Activated CD4-positive, alpha-beta T cell treated with anti-CD3 and anti-CD28 coated beads, Interleukin-2, amount 50 U/mL, for 1 hour (primary cell): ENCODE measurements around the gene COPG2.
A peak's percentile ranks its signal among the peaks of the same experiment; 100 is the strongest.
"Not testable (repeated sequence)": the region's sequence is repeated elsewhere in the genome, so short reads cannot be mapped to it uniquely, and the experiment has no call there.

Experiments used
- DNase-seq: peaks from one replicate; pipeline ENCODE4 v3.0.0-alpha.2; 2020

The COPG2 gene

GRCh38 chr7:130668258-130669084 is at the start of gene COPG2:
Gene COPG2 (minus strand): TSS chr7:130668748. CDS start chr7:130668668, 80 bp downstream.
- DNase-seq, result peak; percentile 58

GRCh38 chr7:130712416-130712815 is 43.9 kb upstream of the COPG2 start:
- DNase-seq, result no peak

DNA sequence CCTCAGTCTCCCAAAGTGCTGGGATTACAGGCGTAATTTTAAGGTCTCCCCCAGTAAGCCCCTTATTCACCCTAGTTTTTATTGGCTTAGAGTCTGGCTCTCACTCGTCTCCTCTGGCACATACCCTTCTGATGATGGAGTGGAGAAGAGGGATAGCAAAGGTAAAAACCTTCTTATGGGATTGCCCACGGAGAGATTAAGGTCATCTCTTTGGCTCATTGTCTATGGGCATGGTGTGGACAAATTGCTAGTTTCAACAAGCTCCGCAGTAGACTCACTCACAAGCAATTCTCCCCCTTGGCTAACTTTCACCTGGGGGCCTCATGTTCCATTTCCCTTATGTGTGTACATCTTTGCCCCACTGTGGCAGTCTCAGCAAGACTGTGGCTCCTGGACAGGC is 40.2 kb upstream of the COPG2 start:
- no peak for DNase-seq

DNA sequence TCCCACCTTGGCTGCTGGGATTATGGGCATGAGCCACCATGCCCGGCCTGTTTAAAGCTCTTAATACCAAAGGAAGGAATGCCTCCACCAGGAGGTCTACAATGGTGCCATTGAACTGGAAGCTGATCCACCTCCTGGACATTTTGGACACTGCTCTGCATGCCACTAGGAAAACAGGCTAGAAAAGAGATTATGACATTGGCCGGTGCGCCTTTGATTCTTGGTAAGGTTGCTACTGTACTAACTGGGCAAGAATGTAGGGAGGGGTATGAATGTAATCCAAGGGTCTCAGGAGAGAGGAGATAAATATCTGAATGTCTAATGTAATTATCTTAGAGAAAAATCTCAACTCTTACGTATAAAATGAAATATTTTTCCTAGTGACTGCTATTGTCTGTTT is 39.5 kb upstream of the COPG2 start:
- DNase-seq, result no peak

- DNase-seq, result no peak
Observed at GRCh38 chr7:130703851-130704250, 35.3 kb upstream of the COPG2 start.

DNA sequence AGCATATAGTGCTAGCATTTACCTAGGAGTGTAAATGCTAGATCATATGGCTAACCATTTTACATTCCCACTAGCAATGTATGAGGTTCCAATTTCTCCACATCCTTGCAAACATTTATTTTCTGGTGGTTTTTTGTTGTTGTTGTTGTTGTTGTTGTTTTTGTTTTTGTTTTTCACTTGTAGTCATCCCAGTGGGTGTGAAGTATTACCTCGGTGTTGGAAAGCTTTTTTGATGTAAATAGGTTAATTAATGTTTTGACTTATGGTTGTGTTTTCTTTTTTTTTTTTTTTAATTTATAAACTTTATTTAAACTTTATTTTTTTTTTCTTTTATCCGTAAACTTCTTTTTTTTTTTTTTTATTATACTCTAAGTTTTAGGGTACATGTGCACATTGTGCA is 33.1 kb upstream of the COPG2 start:
- DNase-seq, result no peak

- DNase-seq, result no peak
Observed at GRCh38 chr7:130700760-130701159, 32.2 kb upstream of the COPG2 start.

- DNase-seq, result no peak
Observed at GRCh38 chr7:130699686-130700085, 31.1 kb upstream of the COPG2 start.

DNA sequence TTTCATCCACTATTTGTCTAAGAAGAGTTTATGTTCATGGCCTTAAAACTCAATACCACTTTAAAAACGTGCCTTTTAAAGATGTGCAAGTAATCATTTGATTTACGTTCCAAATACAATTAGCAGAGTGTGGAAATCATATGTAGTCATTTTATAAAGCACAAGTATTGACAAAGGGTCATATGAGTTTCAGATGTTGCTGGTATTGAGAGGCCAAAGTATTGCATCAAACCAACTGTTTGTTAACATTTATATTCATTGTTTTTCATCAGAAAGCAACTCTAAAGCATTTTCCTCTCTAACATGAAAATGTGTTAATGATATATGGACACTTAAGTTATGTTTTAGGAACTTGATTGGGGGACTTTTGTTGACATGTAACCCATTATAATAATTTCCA is 29.3 kb upstream of the COPG2 start:
- no peak for DNase-seq

GRCh38 chr7:130695840-130696239 is 27.3 kb upstream of the COPG2 start:
- no peak for DNase-seq

DNA sequence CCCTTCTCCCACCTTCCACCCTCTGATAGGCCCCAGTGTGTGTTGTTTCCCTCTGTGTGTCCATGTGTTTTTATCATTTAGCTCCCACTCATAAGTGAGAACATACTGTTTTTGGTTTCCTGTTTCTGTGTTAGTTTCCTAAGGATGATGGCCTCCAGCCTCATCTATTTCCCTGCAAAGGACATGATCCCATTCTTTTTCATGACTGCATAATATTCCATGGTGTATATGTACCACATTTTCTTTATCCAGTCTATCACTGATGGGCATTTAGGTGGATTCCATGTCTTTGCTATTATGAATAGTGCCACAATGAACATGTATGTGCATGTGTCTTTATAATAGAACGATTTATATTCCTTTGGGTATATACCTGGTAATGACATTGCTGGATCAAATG is 23.8 kb upstream of the COPG2 start:
- not testable (repeated sequence) for DNase-seq

DNA sequence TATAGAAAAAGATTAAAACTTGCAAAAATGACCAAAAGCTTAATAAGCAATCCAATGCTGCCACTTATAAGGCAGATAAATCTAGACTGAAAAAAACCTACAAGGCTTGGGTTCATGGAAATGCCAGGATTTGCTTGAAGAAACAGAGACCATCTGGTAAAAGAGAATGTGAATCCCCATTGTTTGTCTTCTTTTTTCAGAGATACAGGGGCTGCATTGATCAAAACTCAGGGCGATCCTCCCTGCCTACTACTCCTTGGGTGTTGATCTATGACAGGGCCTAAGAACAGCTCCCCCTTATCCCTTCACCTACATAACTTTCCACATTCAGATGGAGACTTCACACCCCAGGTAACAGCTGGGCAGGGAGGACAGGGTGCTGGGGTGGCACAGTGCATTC is 21.1 kb upstream of the COPG2 start:
- DNase-seq, result no peak

DNA sequence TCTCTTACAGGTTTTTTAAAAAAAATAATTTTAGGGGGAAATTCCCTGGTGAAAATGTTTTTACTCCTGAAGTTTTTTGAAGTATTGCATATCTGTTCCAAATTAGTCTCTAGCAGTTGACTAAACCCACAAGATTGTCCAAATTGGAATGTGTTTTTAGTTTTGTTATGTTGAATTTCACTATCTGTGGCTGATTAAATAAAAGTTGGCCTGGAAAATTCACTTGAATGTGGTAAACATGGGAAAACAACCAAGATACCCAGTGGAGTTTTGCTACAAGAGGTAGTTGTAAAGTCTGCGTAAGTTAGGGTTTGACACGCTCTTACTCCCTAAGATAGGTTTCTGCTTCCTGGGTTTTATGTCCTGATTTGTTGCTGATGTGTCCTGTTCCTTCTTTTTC is 14.5 kb upstream of the COPG2 start:
- no peak for DNase-seq

DNA sequence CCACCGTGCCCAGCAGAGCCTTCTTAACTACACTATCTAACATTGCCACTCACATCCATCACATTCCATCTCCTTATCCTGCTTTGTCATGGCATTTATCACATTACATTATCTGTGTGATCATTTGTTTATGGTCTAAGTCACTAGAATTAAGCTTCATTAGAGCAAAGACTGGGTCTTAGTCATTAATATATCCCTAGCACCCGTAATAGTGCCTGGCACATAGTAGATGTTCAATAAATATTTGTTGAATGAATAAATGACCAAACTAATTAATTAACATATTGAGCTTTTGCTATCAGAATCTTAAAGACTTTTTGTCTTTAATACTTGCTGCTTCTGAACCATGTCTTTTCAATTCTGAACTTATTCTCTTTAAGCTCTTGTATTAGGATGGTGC is 5.9 kb upstream of the COPG2 start:
- DNase-seq, result no peak

GRCh38 chr7:130673066-130673465 is 4.5 kb upstream of the COPG2 start:
- no peak for DNase-seq

DNA sequence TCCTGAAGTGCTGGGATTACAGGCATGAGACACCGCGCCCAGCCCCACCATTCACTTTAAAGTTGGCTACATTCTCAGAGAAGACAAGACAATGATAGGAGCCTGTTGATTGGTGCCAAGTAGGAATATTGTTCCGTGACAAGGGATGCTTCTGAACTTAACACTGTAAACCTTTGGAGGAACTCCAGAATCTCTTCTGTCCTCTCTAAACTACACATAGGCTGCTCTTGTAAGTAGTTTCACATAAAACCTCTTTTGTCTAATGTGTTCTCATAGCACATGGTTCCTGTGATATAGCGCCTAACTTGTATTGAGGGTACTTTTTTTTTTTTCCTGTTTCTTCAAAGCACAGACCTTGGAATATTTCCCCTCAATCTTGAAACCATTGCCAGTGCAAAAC is 3.6 kb upstream of the COPG2 start:
- no peak for DNase-seq

- no peak for DNase-seq
Observed at GRCh38 chr7:130669085-130669700, 645 bp upstream of the COPG2 start.

DNA sequence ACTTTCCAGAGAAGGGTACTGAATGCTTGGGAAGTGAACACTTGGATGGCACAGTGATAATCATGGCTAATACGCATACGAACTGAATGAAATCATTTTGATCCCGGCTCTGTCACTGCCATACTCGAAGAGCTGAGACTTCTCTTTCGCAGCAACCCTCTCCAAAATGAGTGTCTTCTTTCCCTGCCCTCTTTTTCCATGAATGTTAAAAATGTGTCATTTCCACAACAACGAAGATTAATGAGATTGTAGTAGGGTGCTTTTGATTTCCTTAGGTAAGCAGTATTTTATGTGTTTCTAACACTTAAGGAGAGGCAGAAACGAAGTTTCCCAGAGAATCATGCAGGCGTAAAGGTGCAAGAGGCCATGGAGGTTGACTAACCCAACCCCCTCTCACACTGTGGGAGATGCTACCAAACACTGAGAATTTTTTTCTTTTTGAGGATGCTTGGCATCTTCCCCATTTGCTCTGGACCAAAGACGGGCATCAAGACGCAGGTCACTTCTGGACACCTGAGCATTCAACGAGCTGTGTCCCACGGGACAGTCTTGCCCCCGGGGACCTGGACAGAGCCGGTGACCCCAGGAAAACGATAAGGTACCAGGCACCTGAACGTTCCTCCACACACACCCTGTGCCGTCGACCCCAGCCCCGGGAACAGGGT is 823 bp downstream of the COPG2 start:
- no peak for DNase-seq

DNA sequence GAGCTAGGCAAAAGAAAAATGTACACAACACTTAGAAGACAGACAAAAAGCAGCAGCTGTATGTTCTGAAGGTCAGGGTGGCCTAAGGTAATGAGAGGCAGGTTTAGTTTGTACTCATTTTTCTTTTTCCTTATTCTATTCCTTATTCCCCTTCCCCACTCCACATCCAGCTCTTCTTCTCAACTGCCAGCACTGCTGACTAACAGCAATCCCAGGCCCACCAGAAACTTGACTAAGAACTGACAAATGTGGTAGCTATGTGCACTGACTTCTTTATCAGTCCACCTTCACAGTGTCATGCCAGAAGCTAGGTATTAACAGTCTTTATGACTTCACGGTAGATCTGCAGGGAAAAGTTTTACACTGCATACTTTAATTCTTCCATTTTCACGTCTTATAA is 6.1 kb downstream of the COPG2 start:
- DNase-seq, result no peak

GRCh38 chr7:130655286-130655685 is 13.3 kb downstream of the COPG2 start:
- DNase-seq, result no peak

- no peak for DNase-seq
Observed at GRCh38 chr7:130654850-130655249, 13.7 kb downstream of the COPG2 start.

DNA sequence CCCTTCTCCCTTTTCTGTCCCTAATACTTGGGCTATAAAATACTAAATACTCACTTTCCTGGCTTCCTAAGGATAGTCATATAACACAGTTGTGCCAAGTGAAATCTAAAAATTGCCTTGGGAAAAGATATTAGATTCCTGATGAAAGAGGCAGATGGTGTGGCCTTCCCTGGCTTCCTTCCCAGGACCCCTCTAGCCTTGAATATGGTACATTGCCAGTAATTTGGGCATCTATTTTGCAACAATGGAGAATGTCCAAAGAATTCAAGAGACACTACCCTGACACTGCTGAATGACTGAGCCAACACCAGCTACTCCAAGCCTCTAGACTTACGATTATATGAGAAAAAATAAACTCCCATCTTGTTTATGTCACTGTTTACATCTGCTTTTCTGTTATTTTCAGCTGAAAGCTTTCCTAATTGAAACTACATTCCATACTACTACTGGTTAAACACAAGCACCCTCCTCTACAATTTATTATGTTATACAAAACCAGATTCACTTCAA is 17.9 kb downstream of the COPG2 start:
- no peak for DNase-seq

DNA sequence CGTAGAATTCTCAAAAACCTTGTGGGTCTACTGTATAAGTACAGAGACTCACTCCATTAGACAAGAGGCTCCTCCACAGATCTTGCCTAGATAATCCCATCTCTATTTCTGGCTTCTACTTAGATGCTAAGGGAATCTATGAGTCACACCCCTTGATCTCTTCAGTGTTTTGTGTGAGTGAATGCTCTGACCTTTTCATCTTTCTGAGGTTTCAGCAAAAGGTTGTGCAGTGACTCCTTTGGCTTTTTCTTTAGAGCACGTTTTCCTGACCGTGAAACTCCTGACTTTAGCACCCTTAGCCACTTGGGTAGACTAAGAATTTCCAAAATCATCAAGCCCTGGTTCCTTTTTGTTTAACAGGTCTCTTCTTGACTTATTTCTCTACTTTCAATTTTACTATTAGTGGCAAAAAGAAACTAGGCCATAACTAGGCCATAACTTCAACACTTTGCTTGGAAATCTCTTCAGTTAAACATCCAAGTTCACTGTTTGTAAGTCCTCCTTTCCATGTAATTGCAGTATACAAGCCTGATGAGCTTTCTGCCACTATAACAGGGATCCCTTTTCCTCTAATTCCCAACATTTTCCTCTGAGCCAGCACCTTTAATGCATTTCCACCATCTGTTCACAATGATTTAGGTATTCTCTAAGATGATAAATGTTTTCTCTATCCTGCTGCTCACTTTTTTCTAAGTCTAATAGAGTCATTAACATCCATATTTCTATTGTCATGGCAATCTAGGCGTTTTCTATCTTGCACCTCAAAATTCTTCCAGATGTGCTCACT is 19.4 kb downstream of the COPG2 start:
- no peak for DNase-seq
